ENCODE measurements around the gene TDP2. TPM values are rescaled to one million over a fixed set of nuclear protein-coding genes. Genes with fewer than 3 reads are reported as not detected.

The TDP2 gene
- polyA plus RNA-seq, 1 donor from 2014 or later, result 49.0 TPM

DNA sequence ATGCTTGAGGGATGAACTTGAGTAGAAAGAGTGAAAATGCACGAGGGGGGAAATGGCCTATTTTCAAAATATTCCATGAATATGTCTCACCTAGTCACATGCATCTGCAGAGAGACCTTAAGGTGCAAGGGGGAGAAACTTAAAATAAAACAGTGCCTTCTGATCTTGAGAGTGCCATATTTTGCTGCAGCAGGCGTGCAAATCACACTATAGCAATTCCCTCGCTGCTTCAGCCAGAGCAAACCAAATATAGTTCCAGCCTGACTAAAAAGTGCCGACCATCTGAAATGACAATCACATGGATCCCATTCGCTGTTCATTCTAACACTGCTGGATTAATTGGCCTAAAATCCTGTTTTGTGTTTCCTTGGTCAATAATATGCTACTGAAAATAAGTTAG, 47.0 kb downstream of the TDP2 start:
- Histone ChIP-seq H3K36me3 (ENCODE audit: insufficient read depth, low read length) (no peaks in the 10 kb centered on the region), H3K79me2 (replicated peaks; ENCODE audit: insufficient read depth, low read length) (no peaks in the 10 kb centered on the region), H2AFZ (ENCODE audit: low read depth, low read length) (no peak overlapping the region), H3K9ac (ENCODE audit: low read length) (no peak overlapping the region), H3K9me3 (ENCODE audit: low read length) (no peaks in the 10 kb centered on the region), H4K20me1 (ENCODE audit: insufficient read depth) (no peaks in the 10 kb centered on the region), H3K4me3 (ENCODE audit: low read length) (no peak overlapping the region), H3F3A (ENCODE audit: insufficient read depth, low read length, poor library complexity, severe bottlenecking) (no peaks in the 10 kb centered on the region), H3K9me2 (ENCODE audit: insufficient read depth, low read length) (no peaks in the 10 kb centered on the region), H3K4me2 (ENCODE audit: low read length) (no peak overlapping the region), H3K27me3 (ENCODE audit: insufficient read depth, low read depth, low read length) (no peaks in the 10 kb centered on the region), H3K27ac (ENCODE audit: low read length) (no peak overlapping the region)
- TF ChIP-seq EZH2 (IDR thresholded peaks at IDR 0.05; ENCODE audit: borderline replicate concordance, insufficient read depth, low read length, poor library complexity, severe bottlenecking) (no peak), TAF1 (IDR thresholded peaks at IDR 0.05; ENCODE audit: low read depth) (no peak), MXI1 (conservative IDR thresholded peaks at IDR 0.05; ENCODE audit: poor library complexity, severe bottlenecking) (no peak), EP300 (conservative IDR thresholded peaks at IDR 0.05; ENCODE audit: poor library complexity, severe bottlenecking) (no peak), RAD21 (conservative IDR thresholded peaks at IDR 0.05) (no peak), POLR2AphosphoS5 (IDR thresholded peaks at IDR 0.05) (no peak), SMC3 (conservative IDR thresholded peaks at IDR 0.05; ENCODE audit: poor library complexity) (no peak)
- TF ChIP-seq, protein P1, sequence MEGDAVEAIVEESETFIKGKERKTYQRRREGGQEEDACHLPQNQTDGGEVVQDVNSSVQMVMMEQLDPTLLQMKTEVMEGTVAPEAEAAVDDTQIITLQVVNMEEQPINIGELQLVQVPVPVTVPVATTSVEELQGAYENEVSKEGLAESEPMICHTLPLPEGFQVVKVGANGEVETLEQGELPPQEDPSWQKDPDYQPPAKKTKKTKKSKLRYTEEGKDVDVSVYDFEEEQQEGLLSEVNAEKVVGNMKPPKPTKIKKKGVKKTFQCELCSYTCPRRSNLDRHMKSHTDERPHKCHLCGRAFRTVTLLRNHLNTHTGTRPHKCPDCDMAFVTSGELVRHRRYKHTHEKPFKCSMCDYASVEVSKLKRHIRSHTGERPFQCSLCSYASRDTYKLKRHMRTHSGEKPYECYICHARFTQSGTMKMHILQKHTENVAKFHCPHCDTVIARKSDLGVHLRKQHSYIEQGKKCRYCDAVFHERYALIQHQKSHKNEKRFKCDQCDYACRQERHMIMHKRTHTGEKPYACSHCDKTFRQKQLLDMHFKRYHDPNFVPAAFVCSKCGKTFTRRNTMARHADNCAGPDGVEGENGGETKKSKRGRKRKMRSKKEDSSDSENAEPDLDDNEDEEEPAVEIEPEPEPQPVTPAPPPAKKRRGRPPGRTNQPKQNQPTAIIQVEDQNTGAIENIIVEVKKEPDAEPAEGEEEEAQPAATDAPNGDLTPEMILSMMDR (IDR thresholded peaks at IDR 0.05; ENCODE audit: poor library complexity, severe bottlenecking), result no peak
- TF ChIP-seq, protein P2, sequence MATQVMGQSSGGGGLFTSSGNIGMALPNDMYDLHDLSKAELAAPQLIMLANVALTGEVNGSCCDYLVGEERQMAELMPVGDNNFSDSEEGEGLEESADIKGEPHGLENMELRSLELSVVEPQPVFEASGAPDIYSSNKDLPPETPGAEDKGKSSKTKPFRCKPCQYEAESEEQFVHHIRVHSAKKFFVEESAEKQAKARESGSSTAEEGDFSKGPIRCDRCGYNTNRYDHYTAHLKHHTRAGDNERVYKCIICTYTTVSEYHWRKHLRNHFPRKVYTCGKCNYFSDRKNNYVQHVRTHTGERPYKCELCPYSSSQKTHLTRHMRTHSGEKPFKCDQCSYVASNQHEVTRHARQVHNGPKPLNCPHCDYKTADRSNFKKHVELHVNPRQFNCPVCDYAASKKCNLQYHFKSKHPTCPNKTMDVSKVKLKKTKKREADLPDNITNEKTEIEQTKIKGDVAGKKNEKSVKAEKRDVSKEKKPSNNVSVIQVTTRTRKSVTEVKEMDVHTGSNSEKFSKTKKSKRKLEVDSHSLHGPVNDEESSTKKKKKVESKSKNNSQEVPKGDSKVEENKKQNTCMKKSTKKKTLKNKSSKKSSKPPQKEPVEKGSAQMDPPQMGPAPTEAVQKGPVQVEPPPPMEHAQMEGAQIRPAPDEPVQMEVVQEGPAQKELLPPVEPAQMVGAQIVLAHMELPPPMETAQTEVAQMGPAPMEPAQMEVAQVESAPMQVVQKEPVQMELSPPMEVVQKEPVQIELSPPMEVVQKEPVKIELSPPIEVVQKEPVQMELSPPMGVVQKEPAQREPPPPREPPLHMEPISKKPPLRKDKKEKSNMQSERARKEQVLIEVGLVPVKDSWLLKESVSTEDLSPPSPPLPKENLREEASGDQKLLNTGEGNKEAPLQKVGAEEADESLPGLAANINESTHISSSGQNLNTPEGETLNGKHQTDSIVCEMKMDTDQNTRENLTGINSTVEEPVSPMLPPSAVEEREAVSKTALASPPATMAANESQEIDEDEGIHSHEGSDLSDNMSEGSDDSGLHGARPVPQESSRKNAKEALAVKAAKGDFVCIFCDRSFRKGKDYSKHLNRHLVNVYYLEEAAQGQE (IDR thresholded peaks at IDR 0.05; ENCODE audit: borderline replicate concordance), result no peak

DNA sequence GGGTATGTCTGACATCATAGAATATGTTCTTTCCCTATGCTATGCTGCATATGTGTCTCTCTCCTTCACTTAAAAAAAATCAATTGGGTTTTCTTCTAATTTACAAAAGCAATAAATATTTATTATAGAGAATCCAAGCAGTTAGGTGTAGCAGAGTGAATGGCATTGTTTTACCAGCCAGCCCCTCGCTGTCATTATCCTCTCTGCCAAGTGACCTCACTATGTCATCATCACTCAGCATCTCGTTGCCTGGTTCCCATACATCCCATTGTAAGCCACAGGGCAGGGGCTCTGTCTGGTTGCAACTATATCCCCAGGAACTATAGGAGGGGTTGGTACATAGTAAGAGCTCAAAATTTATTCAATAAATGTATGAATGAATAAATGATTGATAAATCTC, 52.1 kb downstream of the TDP2 start:
- no peaks in the 10 kb centered on the region for H3K9me2 ChIP-seq (ENCODE audit: insufficient read depth, low read length)
- H2AFZ ChIP-seq (ENCODE audit: low read depth, low read length), result no peak overlapping the region
- no peaks in the 10 kb centered on the region for H3K79me2 ChIP-seq (replicated peaks; ENCODE audit: insufficient read depth, low read length)
- no peaks in the 10 kb centered on the region for H3K9me3 ChIP-seq (ENCODE audit: low read length)
- H3K27me3 ChIP-seq (ENCODE audit: insufficient read depth, low read depth, low read length), result no peaks in the 10 kb centered on the region
- no peaks in the 10 kb centered on the region for H4K20me1 ChIP-seq (ENCODE audit: insufficient read depth)
- H3K27ac ChIP-seq (ENCODE audit: low read length), result peak overlapping the region; percentile 64
- no peak overlapping the region for H3K9ac ChIP-seq (ENCODE audit: low read length)
- no peaks in the 10 kb centered on the region for H3K36me3 ChIP-seq (ENCODE audit: insufficient read depth, low read length)
- no peak overlapping the region for H3K4me2 ChIP-seq (ENCODE audit: low read length)
- H3K4me3 ChIP-seq (ENCODE audit: low read length), result no peak overlapping the region
- TF ChIP-seq, protein P2 (IDR thresholded peaks at IDR 0.05; ENCODE audit: borderline replicate concordance), result no peak
- TF ChIP-seq POLR2AphosphoS5 (IDR thresholded peaks at IDR 0.05) (no peak), MXI1 (conservative IDR thresholded peaks at IDR 0.05; ENCODE audit: poor library complexity, severe bottlenecking) (no peak), SMC3 (conservative IDR thresholded peaks at IDR 0.05; ENCODE audit: poor library complexity) (no peak), EZH2 (IDR thresholded peaks at IDR 0.05; ENCODE audit: borderline replicate concordance, insufficient read depth, low read length, poor library complexity, severe bottlenecking) (no peak), RAD21 (conservative IDR thresholded peaks at IDR 0.05) (no peak), EP300 (conservative IDR thresholded peaks at IDR 0.05; ENCODE audit: poor library complexity, severe bottlenecking) (no peak), TAF1 (IDR thresholded peaks at IDR 0.05; ENCODE audit: low read depth) (no peak)
- TF ChIP-seq, protein P1 (IDR thresholded peaks at IDR 0.05; ENCODE audit: poor library complexity, severe bottlenecking), result no peak
- no peaks in the 10 kb centered on the region for H3F3A ChIP-seq (ENCODE audit: insufficient read depth, low read length, poor library complexity, severe bottlenecking)

All from neural cell (in vitro differentiated cells).